Mammary epithelial cell (primary cell): ENCODE results near the gene DNMBP.

Source experiments
- CTCF ChIP-seq, 2 donors: IDR thresholded peaks in 1 of 2; conservative IDR thresholded peaks in 1 of 2; 2 replicates each; pipeline ENCODE4 v1.5.1; 2011 to 2012; ENCODE audit warnings: inconsistent platforms in 2 of 2, low read length in 2 of 2, mild to moderate bottlenecking in 2 of 2, control low read depth in 1 of 2, low read depth in 1 of 2; ENCODE audit not compliant: insufficient read depth in 1 of 2; ENCODE audit errors: extremely low read depth in 1 of 2
- EZH2 ChIP-seq: IDR thresholded peaks from 2 replicates; pipeline ENCODE4 v1.6.1; 2012; ENCODE audit warnings: low read length, inconsistent platforms, borderline replicate concordance

GRCh38 chr10:100038561-100039071, 28.9 kb upstream of the DNMBP start:
- TF ChIP-seq CTCF (conservative IDR thresholded peaks at IDR 0.05 in 1 of 2, IDR thresholded peaks at IDR 0.05 in 1 of 2; ENCODE audit: extremely low read depth in 1 of 2, insufficient read depth in 1 of 2, low read depth in 1 of 2, low read length in 2 of 2) (no peak), EZH2 (no peak)
